HG02642 (cell line): Measurements from ENCODE around the gene BUB1.
"Not testable (repeated sequence)": the region's sequence is repeated elsewhere in the genome, so short reads cannot be mapped to it uniquely, and the experiment has no call there.

Experiments
- ATAC-seq: cut with Tn5 transposase; IDR thresholded peaks from one replicate; pipeline ENCODE4 v1.9.1; 2021; ENCODE audit warnings: mild to moderate bottlenecking; ENCODE audit not compliant: unreplicated experiment, poor library complexity

Gene BUB1

GRCh38 chr2:110691612-110692258 is 13.9 kb upstream of the BUB1 start:
- ATAC-seq = no peak

DNA sequence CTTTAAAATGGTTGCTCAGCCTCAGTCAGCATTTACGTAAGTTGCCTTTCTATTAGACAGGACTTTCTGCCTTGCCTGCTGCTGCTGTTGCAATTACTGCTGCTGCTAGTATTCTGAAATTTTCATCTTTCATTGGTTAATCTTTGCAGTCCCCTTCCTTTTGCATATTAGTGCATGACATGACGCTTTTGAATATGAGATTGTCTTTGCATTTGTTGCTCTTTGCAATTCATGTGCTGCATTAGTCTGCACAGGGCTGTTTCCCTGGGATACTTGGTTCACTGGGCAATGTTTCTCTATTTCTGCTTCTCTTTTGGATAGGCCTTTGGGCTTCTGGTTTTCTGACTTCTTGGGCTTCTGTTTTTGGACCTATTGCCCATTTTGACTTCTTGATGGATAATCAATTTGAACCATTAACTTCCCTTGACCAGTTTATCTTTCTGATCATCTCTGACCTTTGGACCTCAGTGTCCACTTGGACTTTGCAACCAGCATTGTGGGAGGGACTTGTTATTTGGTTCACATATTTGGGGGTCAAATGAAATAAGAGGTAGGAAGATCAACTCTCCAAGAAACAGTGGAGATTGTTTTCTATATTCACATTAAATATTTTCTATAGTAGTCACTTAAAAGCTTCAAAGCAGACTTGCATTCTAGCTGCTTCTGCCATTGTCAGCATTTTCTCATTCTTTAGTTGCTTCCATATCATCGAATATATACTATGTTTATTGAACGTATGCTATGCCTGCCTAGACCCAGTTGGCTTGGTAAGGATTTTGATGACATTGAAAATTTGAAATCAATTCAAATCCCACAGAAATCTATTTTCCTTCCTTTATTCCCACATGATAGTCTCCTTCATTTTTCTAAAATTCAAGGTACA is 12.5 kb upstream of the BUB1 start:
- ATAC-seq = no peak

DNA sequence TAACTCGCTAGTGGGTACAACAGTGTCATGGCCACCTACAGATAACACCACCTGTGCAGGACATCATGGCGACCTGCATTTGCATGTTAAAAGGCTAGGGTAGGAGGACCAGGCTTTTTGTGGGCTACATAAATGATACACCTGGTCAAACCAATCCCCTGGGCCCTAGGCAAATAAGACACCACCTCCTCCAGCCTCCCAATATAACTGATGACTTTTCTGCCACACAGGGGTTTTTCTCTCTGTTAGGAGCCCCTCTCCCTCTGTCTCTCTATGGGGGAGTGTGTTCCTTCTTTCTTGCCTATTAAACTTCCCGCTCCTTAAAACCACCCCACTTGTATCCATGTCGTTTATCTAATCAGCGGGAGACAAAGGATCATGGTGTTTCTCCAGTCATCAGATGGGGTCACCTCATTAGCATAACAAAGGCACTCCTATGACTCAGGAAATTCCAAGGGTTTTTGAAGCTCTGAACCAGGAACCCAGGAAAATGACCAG is 10.8 kb upstream of the BUB1 start:
- ATAC-seq = no peak

GRCh38 chr2:110687775-110688484 is 10.1 kb upstream of the BUB1 start:
- ATAC-seq = not testable (repeated sequence)

- no peak for ATAC-seq
Measured at GRCh38 chr2:110682872-110683271, 5.0 kb upstream of the BUB1 start.

- no peak for ATAC-seq
Measured at GRCh38 chr2:110682267-110682666, 4.4 kb upstream of the BUB1 start.

- no peak for ATAC-seq
Measured at GRCh38 chr2:110680709-110681108, 2.8 kb upstream of the BUB1 start.

- no peak for ATAC-seq
Measured at GRCh38 chr2:110679865-110680264, 2.0 kb upstream of the BUB1 start.

- ATAC-seq = no peak
Measured at GRCh38 chr2:110679337-110679707, 1.5 kb upstream of the BUB1 start.

- ATAC-seq = no peak
Measured at GRCh38 chr2:110678457-110679336, 834 bp upstream of the BUB1 start.

GRCh38 chr2:110677080-110677479 is 783 bp downstream of the BUB1 start:
- no peak for ATAC-seq

DNA sequence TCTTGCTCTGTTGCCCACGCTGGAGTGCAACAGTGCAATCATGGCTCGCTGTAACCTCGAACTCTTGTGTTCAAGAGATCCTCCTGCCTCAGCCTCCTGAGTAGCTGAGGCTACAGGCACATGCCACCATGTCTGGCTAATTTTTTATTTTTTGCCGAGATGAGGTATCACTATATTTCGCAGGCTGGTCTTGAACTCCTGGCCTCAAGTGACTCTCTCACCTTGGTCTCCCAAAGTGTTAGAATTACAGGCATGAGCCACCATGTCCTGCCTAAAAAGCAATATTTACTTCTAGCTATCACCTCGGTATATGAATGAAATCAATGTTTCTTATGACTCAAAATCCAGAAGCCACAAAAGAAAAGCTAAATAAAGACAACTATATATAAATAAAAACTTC is 2.2 kb downstream of the BUB1 start:
- ATAC-seq = no peak

- peak; percentile 83 for ATAC-seq
Measured at GRCh38 chr2:110674620-110675555, 3.0 kb downstream of the BUB1 start.

GRCh38 chr2:110673201-110673600 is 4.7 kb downstream of the BUB1 start:
- no peak for ATAC-seq

GRCh38 chr2:110670826-110671225 is 7.0 kb downstream of the BUB1 start:
- no peak for ATAC-seq

- ATAC-seq = no peak
Measured at GRCh38 chr2:110669079-110669478, 8.8 kb downstream of the BUB1 start.

DNA sequence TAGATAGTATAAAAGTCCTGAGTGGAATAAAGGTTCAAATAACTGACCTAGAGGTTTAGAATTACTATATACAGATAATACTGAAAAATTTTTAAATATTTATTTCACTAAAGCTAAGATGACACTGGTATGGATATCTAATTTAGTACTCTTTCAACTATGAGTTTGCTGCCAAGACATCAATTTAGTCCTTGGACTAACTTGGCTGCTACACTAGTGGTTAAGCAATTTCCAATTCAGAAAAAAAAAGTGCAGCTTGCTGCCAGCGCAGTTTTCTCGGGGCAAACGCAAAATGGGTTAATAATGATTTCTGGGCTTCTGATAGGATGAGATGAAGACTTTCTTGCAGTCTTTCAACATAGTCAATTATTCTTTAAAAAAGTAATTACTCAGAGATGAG is 10.8 kb downstream of the BUB1 start:
- no peak for ATAC-seq

DNA sequence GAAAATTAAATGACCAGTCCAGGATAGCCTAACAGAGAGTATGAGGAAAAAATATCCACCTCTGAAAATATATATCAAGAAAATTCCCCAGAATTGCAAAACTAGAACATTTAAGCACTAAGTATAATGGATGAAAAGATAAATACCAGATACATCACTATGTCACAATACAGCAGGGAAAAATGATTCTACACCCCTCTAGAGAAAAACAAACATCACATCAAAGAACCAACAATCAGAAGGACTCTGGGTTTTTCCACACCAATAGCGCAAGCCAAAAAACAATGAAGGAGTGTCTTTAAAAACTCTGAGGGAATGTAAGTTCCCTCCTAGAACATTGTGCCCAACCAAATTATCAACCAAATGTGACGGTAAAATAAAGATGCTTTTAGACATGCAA is 13.7 kb downstream of the BUB1 start:
- no peak for ATAC-seq

DNA sequence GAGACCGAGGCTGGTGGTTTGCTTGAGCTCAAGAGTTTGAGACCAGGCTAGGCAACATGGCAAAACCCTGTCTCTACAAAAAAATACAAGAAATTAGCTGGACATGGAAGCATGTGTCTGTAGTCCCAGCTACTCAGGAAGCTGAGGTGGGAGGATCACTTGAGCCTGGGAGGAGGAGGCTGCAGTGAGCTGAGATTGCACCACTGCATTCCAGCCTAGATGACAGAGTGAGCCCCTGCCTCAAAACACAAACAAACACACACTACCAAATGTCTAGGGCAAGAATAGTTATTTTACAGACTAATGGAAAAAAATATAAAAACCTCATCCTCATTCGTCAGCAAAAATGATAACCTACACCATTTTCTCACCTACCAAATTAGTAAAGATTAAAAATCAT is 15.3 kb downstream of the BUB1 start:
- no peak for ATAC-seq
